PC-9 (cell line): Measurements from ENCODE around the gene CLASP1.

ENCODE experiments used
- CTCF ChIP-seq: fragments of 200-600 bp; sonication (generic); conservative IDR thresholded peaks from 2 replicates; pipeline ENCODE4 v1.6.1; 2017; ENCODE audit warnings: mixed run types, antibody characterized with exemption, mild to moderate bottlenecking, moderate library complexity
- EZH2 ChIP-seq: fragments of 200-600 bp; sonication (generic); IDR thresholded peaks from 2 replicates; pipeline ENCODE4 v1.8.0; 2017; ENCODE audit warnings: antibody characterized with exemption, low read depth

- TF ChIP-seq EZH2: no peak
- no peak for TF ChIP-seq CTCF
Observed at GRCh38 chr2:121603185-121603584, 46.1 kb downstream of the CLASP1 start.
